C4-2B (cell line): ENCODE measurements around the gene PPP1R12B.
"Not testable (repeated sequence)": the region's sequence is repeated elsewhere in the genome, so short reads cannot be mapped to it uniquely, and the experiment has no call there.

ENCODE experiments used
- H3K27ac ChIP-seq: fragments of 450-650 bp; 2 replicates; pipeline ENCODE4 v1.5.1; 2017
- ZFX ChIP-seq: fragments of 450-650 bp; IDR thresholded peaks from 2 replicates; pipeline ENCODE4 v1.6.1; 2017
- TF ChIP-seq, protein P1 (sequence below): fragments of 450-650 bp; conservative IDR thresholded peaks from 2 replicates; pipeline ENCODE4 v1.5.1; 2017; ENCODE audit warnings: mild to moderate bottlenecking

Gene PPP1R12B

DNA sequence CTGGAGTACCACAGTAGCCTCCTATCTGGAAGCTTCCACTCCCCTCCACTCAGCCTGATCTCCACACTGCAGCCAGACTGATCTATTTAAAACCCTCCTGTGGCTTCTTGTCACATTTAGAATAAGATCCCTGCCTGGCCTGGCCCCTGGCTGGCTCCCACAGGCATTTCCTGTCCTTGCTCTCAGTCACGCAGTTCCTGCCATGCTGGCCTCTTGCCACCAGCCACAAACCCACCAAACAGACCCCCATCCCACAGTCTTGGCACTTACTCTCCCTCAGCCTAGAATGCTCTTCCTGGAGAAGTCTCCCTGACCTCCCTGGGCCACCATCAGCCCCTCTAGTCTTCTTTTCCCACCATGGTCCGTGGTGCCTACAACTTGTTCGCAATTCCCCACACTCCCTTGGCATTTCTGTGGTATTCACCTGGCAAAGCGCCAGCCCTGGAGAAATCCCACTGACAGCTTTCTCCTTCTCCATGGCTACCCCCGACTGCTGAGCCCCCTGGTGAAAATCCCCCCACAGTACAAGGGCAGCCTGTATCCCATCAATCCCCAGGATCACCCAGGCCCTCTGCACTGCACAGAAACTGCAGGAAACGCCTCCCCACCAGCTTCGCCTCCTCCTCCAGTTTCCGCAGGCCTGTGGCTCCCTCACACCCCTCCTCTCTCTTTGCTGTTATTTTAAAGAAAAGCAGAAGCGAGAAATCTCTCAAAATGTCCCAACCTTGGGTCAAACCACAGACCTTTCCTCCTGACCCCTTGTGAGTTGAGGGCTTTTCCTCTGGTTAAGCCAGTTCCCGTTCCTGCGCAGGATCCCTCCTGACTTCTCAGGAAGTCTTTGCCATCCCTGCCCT lies 267.2 kb downstream of the PPP1R12B start:
- H3K27ac ChIP-seq = no peak overlapping the region
- TF ChIP-seq, protein P1, sequence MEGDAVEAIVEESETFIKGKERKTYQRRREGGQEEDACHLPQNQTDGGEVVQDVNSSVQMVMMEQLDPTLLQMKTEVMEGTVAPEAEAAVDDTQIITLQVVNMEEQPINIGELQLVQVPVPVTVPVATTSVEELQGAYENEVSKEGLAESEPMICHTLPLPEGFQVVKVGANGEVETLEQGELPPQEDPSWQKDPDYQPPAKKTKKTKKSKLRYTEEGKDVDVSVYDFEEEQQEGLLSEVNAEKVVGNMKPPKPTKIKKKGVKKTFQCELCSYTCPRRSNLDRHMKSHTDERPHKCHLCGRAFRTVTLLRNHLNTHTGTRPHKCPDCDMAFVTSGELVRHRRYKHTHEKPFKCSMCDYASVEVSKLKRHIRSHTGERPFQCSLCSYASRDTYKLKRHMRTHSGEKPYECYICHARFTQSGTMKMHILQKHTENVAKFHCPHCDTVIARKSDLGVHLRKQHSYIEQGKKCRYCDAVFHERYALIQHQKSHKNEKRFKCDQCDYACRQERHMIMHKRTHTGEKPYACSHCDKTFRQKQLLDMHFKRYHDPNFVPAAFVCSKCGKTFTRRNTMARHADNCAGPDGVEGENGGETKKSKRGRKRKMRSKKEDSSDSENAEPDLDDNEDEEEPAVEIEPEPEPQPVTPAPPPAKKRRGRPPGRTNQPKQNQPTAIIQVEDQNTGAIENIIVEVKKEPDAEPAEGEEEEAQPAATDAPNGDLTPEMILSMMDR = no peak
- TF ChIP-seq ZFX = no peak

DNA sequence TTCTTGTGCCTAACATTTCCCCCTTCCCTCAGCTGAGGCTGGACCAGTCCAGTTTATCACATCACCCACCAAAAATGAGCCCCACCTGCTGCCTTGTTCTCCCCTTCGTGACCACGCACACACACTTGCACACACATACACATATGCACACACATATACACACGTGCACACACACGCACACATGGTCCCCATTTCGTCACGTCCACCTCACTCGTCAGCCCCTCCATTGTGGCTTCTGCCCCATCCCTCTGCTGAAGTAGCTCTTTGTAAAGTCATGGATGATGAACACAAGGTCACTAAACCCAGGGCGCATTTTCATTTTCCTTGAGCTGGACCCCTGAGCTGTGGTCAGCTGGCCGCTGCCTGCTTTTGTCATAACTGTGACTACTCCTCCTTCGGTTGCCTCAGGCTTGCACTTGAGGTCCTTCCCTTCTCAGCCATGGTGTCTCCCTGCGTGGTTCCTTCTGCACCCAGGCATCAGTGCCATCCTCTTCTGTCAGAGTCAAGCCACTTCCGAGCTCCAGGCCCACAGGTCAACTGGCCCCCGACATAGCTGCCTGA lies 267.9 kb downstream of the PPP1R12B start:
- no peak for TF ChIP-seq ZFX
- TF ChIP-seq, protein P1 = no peak
- H3K27ac ChIP-seq = no peak overlapping the region

DNA sequence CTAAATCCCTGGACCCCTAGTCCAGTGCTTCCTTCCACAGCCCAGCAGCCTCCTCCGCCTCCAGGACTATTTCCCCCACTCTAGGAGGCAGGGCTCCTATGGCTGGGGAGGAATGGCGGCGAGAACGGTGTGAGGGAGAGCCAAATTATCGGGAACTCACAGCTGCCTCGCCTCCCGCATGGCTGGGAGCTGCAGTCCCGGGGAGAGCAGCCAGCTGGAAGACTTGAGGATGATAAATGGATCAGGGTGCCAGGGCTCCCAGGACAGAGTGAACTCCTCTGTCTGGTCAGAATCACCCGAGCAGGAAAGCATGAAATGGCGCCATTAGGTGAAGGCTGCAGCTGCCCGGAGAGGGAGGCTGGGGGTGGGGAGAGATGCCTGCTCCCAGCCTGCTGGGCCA lies 270.5 kb downstream of the PPP1R12B start:
- not testable (repeated sequence) for H3K27ac ChIP-seq

DNA sequence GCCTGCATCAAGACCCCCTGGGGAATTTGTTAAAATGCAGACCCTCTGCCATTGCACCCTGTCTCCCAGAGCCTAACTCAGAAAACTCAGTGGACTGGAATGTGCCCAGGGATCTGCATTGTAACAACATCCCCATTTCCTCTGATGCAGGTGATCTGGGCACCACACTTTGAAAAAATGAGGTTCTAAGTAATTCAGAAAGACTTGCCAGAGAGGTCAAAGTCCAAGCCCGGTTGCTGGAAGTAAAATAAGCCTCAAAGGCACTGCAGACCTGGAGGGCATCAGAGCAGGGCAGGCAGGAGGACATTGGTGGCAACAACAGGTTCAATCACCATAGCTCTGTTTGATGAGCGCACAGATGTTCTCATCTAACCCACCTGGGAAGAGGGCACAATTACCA lies 271.0 kb downstream of the PPP1R12B start:
- H3K27ac ChIP-seq = no peak overlapping the region
- TF ChIP-seq ZFX = no peak
- TF ChIP-seq, protein P1 = no peak

DNA sequence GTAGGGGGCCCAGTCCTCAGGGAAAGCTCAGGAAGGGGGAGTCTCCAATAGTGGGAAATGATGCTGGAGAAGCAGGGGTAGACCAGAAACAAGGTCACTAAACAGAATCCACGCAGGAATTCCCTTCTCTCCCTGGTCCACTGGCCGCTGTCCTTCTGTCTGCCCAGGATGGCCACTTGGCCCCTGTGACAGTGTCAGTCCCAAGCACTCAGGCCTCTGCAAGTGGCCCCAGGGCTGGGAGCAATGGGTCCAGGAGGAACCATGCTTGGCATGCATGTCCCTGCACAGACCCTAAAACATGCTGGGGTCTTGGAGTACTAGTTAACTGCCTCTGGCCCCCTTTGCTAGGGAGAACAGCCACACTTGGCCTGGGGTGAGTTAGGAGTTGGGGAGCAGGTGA lies 271.5 kb downstream of the PPP1R12B start:
- not testable (repeated sequence) for H3K27ac ChIP-seq

DNA sequence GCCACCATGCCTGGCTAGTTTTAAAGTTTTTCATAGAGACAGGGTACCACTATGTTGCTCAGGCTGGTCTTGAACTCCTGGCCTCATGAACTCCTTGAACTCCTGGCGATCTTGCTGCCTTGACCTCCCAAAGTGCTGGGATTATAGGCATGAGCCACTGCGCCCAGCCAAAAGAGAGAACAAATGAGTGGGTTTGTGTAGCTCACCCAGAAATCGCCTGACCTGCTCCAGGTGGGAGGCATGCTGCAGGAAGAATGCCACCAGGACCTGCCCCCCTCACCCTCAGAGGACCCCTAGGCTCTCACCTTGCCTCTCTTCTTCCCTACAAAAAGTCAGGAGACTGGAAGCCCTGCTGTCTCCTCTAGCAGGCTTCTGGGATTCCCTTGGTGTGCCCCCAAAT lies 272.9 kb downstream of the PPP1R12B start:
- TF ChIP-seq, protein P1 = no peak
- TF ChIP-seq ZFX = no peak
- no peak overlapping the region for H3K27ac ChIP-seq

DNA sequence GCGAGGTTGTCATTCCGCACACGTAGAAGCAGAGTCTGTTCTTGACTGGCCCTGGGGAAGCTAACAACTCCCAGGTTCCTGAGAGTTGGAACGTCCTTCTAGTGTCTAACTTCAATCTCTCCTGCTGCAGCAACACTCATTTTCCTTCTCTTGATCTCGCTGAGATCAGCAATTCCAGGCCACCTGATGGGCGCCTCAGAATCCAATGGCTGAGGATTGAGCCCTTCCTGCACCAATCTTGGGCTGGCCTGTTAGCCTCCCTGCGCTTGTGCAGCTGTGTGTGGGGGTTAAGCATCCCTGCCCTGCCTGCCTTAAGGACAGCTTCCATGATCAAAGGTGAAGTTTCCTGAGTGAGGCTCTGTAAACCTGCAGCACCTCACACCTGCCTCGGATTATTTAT lies 273.9 kb downstream of the PPP1R12B start:
- TF ChIP-seq ZFX = no peak
- TF ChIP-seq, protein P1 = no peak
- H3K27ac ChIP-seq = no peak overlapping the region

DNA sequence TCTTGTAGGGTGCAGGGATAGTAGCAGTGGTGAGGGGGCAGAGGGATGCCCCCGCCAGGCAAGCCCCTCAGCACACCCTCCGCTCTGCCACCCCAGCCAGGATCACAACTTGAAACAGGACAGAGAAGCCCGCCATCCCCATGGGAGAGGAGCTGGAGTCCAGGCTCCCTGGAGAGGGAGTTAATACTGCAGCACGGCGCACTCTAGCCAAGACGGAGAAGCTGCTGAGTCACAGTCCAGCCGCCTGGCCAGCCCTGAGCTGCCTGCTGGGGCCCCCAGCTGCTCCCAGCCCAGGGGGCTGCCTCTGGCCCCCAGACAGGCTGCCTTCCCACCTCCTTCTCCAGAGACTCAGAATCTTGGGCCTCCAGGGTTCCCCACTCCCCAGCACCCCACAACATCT lies 274.6 kb downstream of the PPP1R12B start:
- H3K27ac ChIP-seq = no peak overlapping the region
- TF ChIP-seq ZFX = no peak
- TF ChIP-seq, protein P1 = no peak

DNA sequence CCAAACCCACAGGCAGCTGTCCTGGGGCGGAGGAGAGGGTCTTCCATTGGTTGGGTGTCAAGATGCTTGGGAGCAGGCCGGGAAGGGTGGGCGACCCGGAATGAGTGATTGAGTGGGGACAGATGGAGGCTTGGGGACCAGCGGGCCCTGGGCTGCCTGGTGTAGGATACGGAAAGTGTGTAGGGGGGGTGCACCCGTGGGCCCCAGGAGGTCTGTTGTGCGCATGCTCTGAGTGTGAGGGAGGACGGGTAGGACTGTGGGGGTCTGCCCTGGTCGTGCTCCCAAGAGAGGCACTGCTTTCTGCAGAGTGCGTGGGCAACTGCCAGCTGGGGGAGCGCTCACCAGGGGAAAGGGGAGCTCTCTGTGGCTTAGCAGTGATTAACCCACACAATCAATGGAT lies 275.0 kb downstream of the PPP1R12B start:
- not testable (repeated sequence) for H3K27ac ChIP-seq
